ENCODE data around the gene KIRREL3. TPM values are rescaled to one million over a fixed set of nuclear protein-coding genes. Genes with fewer than 3 reads are reported as not detected.

Gene KIRREL3
- total RNA-seq, 2 experiments from 2014 or later, result not detected

DNA sequence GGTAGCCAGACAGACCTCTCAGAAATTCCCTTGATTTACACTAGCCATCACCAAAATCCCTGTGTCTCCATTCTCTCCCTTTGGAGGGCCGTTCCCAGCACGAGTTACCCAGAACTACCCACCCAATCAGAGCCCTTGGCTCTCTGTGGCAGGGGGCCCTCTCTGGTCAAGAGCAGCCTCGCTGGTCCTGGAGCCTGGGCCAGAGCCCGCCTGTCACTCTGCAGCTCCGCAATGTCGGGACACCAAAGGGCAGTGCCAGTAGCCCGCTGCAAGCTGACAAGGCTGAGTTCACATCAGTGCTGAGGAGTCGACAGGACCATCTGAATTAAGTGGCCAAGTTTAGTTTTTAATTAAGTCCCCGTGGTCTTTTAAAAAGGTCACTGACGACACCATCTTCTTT is 403.5 kb downstream of the KIRREL3 start:
- intact Hi-C loops (cut with DNase I, micrococcal nuclease), result no loop called here
- Mint-ChIP-seq H3K27ac (no peak overlapping the region), H3K4me1 (ENCODE audit: low read depth) (no peaks in the 10 kb centered on the region)

DNA sequence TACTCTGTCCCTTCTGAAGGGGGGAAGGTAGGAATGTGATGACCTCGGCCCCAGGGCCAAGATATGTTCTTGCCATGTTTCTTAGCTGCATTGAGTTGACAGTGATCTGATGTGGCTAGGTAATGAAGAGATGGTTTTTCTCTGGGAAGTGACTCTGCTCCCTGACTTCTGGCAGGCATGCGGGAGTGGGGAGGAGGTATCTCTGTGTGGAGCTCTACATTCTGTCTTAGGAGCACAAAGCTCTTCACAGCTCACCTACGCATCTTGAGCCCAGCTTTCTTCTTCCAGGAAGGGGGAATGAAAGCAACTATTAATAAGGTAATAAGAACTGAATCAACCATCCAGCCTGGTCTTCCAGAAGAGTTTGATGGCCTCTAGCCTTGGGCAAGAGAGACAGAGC is 404.1 kb downstream of the KIRREL3 start:
- H3K4me3 Mint-ChIP-seq, result no peak overlapping the region

More for the DNA sequence above, 403.5 kb downstream of the KIRREL3 start:
- H3K36me3 ChIP-seq (ENCODE audit: insufficient read depth, low read length), result no peaks in the 10 kb centered on the region
- H3K9me3 Mint-ChIP-seq, result no peaks in the 10 kb centered on the region
- ATAC-seq (ENCODE audit: poor library complexity) (no peak), DNase-seq (no peak)
- no peak overlapping the region for H3K4me3 Mint-ChIP-seq
- ChIA-PET CTCF (no interaction called here), POLR2A (no interaction called here)
- H3K4me1 ChIP-seq (ENCODE audit: insufficient read depth, low read length), result no peaks in the 10 kb centered on the region
- H3K36me3 Mint-ChIP-seq (ENCODE audit: low read depth), result no peaks in the 10 kb centered on the region
- H3K9me3 ChIP-seq (ENCODE audit: control insufficient read depth in 1 of 2, insufficient read depth in 1 of 2, low read length in 2 of 2), result no peaks in the 10 kb centered on the region
- no peaks in the 10 kb centered on the region for H3K27me3 ChIP-seq (ENCODE audit: control insufficient read depth in 1 of 2, insufficient read depth in 2 of 2, low read length in 2 of 2)
- peaks cover 16% of the 10 kb centered on the region for H3K27me3 Mint-ChIP-seq
- no peak overlapping the region for H3K27ac ChIP-seq (ENCODE audit: low read depth in 1 of 2, low read length in 2 of 2)
- TF ChIP-seq, protein P1, sequence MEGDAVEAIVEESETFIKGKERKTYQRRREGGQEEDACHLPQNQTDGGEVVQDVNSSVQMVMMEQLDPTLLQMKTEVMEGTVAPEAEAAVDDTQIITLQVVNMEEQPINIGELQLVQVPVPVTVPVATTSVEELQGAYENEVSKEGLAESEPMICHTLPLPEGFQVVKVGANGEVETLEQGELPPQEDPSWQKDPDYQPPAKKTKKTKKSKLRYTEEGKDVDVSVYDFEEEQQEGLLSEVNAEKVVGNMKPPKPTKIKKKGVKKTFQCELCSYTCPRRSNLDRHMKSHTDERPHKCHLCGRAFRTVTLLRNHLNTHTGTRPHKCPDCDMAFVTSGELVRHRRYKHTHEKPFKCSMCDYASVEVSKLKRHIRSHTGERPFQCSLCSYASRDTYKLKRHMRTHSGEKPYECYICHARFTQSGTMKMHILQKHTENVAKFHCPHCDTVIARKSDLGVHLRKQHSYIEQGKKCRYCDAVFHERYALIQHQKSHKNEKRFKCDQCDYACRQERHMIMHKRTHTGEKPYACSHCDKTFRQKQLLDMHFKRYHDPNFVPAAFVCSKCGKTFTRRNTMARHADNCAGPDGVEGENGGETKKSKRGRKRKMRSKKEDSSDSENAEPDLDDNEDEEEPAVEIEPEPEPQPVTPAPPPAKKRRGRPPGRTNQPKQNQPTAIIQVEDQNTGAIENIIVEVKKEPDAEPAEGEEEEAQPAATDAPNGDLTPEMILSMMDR (IDR thresholded peaks at IDR 0.05), result no peak
- H3K4me3 ChIP-seq (ENCODE audit: low read length), result no peak overlapping the region

DNA sequence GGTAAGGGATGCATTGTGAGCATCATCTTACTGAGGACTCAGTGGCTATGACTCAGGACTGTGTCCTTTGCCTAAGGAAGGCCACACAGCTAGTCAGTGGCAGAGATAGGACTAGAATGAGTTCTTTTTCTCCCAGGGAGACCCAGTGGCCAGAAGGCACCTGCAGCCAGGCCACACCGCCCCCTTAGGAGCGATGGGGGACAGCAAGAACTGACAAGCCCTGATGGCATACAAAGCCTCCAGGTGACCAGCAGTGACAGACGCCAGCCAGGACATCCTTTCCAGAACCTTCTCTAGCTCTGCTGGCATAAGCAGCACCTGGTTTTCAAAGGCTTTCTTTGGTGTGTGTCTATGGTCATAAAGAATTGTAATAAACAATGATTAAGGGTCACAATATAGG is 405.0 kb downstream of the KIRREL3 start:
- DNase-seq (no peak), ATAC-seq (ENCODE audit: poor library complexity) (no peak)
- no peaks in the 10 kb centered on the region for H3K27me3 ChIP-seq (ENCODE audit: control insufficient read depth in 1 of 2, insufficient read depth in 2 of 2, low read length in 2 of 2)
- H3K9me3 ChIP-seq (ENCODE audit: control insufficient read depth in 1 of 2, insufficient read depth in 1 of 2, low read length in 2 of 2), result no peaks in the 10 kb centered on the region
- no peak overlapping the region for H3K4me3 ChIP-seq (ENCODE audit: low read length)
- no peak overlapping the region for H3K27ac ChIP-seq (ENCODE audit: low read depth in 1 of 2, low read length in 2 of 2)
- no peaks in the 10 kb centered on the region for H3K36me3 ChIP-seq (ENCODE audit: insufficient read depth, low read length)
- Mint-ChIP-seq H3K9me3 (no peaks in the 10 kb centered on the region), H3K36me3 (ENCODE audit: low read depth) (no peaks in the 10 kb centered on the region), H3K27me3 (peaks cover 7% of the 10 kb centered on the region), H3K4me3 (no peak overlapping the region), H3K27ac (no peak overlapping the region), H3K4me1 (ENCODE audit: low read depth) (no peaks in the 10 kb centered on the region)
- intact Hi-C loops (cut with DNase I, micrococcal nuclease), result no loop called here
- TF ChIP-seq, protein P1 (IDR thresholded peaks at IDR 0.05), result no peak
- no peaks in the 10 kb centered on the region for H3K4me1 ChIP-seq (ENCODE audit: insufficient read depth, low read length)
- ChIA-PET POLR2A (no interaction called here), CTCF (no interaction called here)

More for the DNA sequence above, 404.1 kb downstream of the KIRREL3 start:
- Histone ChIP-seq H3K27me3 (ENCODE audit: control insufficient read depth in 1 of 2, insufficient read depth in 2 of 2, low read length in 2 of 2) (no peaks in the 10 kb centered on the region), H3K9me3 (ENCODE audit: control insufficient read depth in 1 of 2, insufficient read depth in 1 of 2, low read length in 2 of 2) (no peaks in the 10 kb centered on the region), H3K4me1 (ENCODE audit: insufficient read depth, low read length) (no peaks in the 10 kb centered on the region), H3K4me3 (ENCODE audit: low read length) (no peak overlapping the region), H3K27ac (ENCODE audit: low read depth in 1 of 2, low read length in 2 of 2) (no peak overlapping the region), H3K36me3 (ENCODE audit: insufficient read depth, low read length) (no peaks in the 10 kb centered on the region)
- Mint-ChIP-seq H3K27ac (no peak overlapping the region), H3K9me3 (no peaks in the 10 kb centered on the region), H3K4me1 (ENCODE audit: low read depth) (no peaks in the 10 kb centered on the region), H3K27me3 (peaks cover 13% of the 10 kb centered on the region), H3K36me3 (ENCODE audit: low read depth) (no peaks in the 10 kb centered on the region)
- intact Hi-C loops (cut with DNase I, micrococcal nuclease), result no loop called here
- ChIA-PET POLR2A (no interaction called here), CTCF (no interaction called here)
- ATAC-seq (ENCODE audit: poor library complexity) (no peak), DNase-seq (no peak)
- TF ChIP-seq, protein P1 (IDR thresholded peaks at IDR 0.05), result no peak

All from CD4-positive, alpha-beta T cell (primary cell).